ENCODE data around the gene ZNF687. TPM values are rescaled to one million over a fixed set of nuclear protein-coding genes. Genes with fewer than 3 reads are reported as not detected.
"Not testable (repeated sequence)": the region's sequence is repeated elsewhere in the genome, so short reads cannot be mapped to it uniquely, and the experiment has no call there.

ZNF687 gene
- total RNA-seq, 1 donor from 2014 or later, result 32.1 TPM

DNA sequence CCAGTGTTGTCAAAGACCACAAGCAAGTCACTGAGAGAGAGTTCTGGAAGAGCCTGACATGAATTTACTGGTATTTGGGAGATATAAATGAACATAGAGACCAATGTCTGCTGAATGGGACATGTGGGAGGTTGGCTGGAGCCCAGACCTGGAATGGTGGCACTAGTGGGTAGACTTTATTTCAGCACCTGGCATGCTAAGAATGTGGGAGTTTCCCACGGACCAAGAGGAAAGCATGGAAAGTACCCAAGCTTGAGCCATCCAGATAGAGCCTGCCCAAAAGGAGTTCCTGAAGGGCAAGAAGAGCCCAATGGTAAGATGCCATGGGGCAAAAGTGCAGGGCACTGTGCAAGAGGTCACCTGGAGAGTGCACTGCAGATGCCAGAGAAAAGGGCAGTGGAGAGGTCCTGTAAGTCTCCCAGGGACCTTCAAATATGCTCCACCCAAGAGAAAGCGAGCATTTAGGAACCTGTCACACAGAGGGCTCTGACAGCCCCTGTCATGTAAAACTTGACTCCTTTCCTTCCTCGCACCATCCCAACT lies 8.1 kb upstream of the ZNF687 start:
- H3K9me3 Mint-ChIP-seq, result no peaks in the 10 kb centered on the region
- H3K27ac Mint-ChIP-seq, result peak overlapping the region; percentile 10
- peaks cover 18% of the 10 kb centered on the region for H3K36me3 Mint-ChIP-seq
- H3K27me3 Mint-ChIP-seq (ENCODE audit: low read depth), result no peaks in the 10 kb centered on the region
- TF ChIP-seq CTCF (IDR thresholded peaks at IDR 0.05; ENCODE audit: unreplicated experiment), result no peak
- no peak for DNase-seq (ENCODE audit: low spot score in 2 of 2, unreplicated experiment in 2 of 2)
- H3K4me3 Mint-ChIP-seq, result no peak overlapping the region
- no peaks in the 10 kb centered on the region for H3K4me1 Mint-ChIP-seq

- not testable (repeated sequence) for DNase-seq (ENCODE audit: low spot score in 2 of 2, unreplicated experiment in 2 of 2)
Observed at GRCh38 chr1:151275341-151275740, 6.8 kb upstream of the ZNF687 start.

DNA sequence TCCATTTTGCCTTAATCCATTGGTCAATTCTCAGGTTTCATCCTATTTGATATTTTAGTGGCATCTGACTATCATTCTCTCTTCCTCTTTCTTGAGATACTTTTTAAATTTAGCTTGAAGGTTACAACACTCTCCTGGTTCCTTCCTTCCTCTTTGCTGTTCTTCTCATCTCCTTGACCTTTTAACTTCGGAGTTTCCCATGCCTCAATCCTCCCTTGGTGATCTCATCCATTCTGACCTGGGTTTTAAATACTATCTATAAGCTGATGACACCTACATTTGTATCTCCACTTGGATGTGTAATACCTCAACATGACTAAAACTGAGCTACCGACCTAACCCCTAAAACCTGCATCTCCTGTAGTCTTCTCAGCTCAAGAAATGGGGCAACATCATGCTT lies 4.8 kb upstream of the ZNF687 start:
- H3K27me3 Mint-ChIP-seq (ENCODE audit: low read depth), result no peaks in the 10 kb centered on the region
- H3K4me1 Mint-ChIP-seq, result no peaks in the 10 kb centered on the region
- no peak overlapping the region for H3K27ac Mint-ChIP-seq
- no peak for DNase-seq (ENCODE audit: low spot score in 2 of 2, unreplicated experiment in 2 of 2)
- no peak overlapping the region for H3K4me3 Mint-ChIP-seq
- peaks cover 11% of the 10 kb centered on the region for H3K36me3 Mint-ChIP-seq
- no peak for TF ChIP-seq CTCF (IDR thresholded peaks at IDR 0.05; ENCODE audit: unreplicated experiment)
- no peaks in the 10 kb centered on the region for H3K9me3 Mint-ChIP-seq

More at GRCh38 chr1:151275341-151275740, 6.8 kb upstream of the ZNF687 start:
- H3K9me3 Mint-ChIP-seq; H3K27ac Mint-ChIP-seq; H3K4me3 Mint-ChIP-seq; H3K27me3 Mint-ChIP-seq (ENCODE audit: low read depth); H3K4me1 Mint-ChIP-seq: not testable (repeated sequence)
- peaks cover 16% of the 10 kb centered on the region for H3K36me3 Mint-ChIP-seq

- peak; percentile 80 to 95 for DNase-seq (ENCODE audit: low spot score in 2 of 2, unreplicated experiment in 2 of 2)
- H3K27ac Mint-ChIP-seq, result peak overlapping the region; percentile 100
- H3K4me3 Mint-ChIP-seq, result peak overlapping the region; percentile 92
- no peaks in the 10 kb centered on the region for H3K9me3 Mint-ChIP-seq
- peaks cover 6% of the 10 kb centered on the region for H3K36me3 Mint-ChIP-seq
- no peaks in the 10 kb centered on the region for H3K27me3 Mint-ChIP-seq (ENCODE audit: low read depth)
- TF ChIP-seq CTCF (IDR thresholded peaks at IDR 0.05; ENCODE audit: unreplicated experiment), result peak; percentile 46
- H3K4me1 Mint-ChIP-seq, result peaks cover 17% of the 10 kb centered on the region
Observed at GRCh38 chr1:151281225-151281968, 702 bp upstream of the ZNF687 start.

DNA sequence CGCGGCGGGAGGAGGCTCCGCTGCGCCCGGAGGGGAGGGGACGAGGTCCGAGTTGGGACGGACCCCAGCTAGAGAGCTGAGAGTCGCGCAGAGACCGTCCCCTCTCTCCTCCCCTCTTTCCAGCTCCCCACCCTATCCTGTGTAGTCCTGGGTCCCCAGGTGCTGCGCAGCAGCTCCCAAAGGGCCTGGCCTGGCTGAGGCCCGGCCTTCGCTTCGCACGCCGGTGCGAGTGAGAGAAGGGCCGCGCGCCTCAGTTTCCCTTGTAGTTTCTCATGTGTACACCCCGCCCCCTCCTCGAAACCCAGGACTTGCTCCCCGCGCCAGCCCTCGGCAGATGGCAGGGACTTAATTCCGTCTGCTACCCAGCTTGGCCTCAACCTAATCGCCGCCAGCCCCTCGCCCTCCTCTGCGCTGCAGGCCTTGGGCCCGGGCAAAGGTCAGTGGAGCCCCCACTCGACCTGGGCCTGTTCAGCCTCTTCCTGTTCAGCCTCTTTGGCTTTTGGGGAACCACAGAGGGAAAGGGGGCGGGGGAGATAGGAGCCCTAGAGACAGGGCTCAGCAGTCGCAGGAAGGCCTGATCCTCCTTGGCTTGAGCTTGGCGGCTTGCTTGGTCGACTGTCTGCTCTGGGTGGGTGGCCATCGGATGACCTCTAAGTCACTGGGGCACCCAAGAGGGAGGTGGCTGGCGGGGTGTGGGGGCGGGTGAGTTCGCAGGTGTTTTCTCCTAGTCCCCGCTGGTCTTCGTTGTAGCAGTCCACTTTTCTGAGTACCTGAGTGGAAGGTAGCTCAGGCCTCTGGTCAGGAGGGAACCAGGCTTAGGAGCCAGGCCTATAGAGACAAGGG lies 1.0 kb downstream of the ZNF687 start:
- Mint-ChIP-seq H3K4me1 (peaks cover 17% of the 10 kb centered on the region), H3K36me3 (peaks cover 10% of the 10 kb centered on the region), H3K4me3 (peak overlapping the region; percentile 92), H3K27ac (peak overlapping the region; percentile 95), H3K9me3 (no peaks in the 10 kb centered on the region), H3K27me3 (ENCODE audit: low read depth) (no peaks in the 10 kb centered on the region)
- DNase-seq (ENCODE audit: low spot score in 2 of 2, unreplicated experiment in 2 of 2), result peak in 1 of 2 experiments; percentile 45
- no peak for TF ChIP-seq CTCF (IDR thresholded peaks at IDR 0.05; ENCODE audit: unreplicated experiment)

Data from mesothelial cell of epicardium (in vitro differentiated cells).